Stomach (tissue), 4 donors: ENCODE data around the gene LRATD1.

ENCODE experiments used
- POLR2A ChIP-seq, 4 donors: fragments of 450-650 bp; IDR thresholded peaks; one replicate each; pipeline ENCODE4 v1.6.1; 2016; ENCODE audit warnings: antibody characterized with exemption in 4 of 4, control low read depth in 2 of 4, mild to moderate bottlenecking in 1 of 4, moderate library complexity in 1 of 4
- POLR2AphosphoS5 ChIP-seq, 3 donors: sonication (generic); formaldehyde crosslinking; IDR thresholded peaks; one replicate each; pipeline ENCODE4 v1.6.1; 2016; ENCODE audit warnings: antibody characterized with exemption in 3 of 3
- TF ChIP-seq, protein P1 (sequence below), 7 experiments: fragments of 450-650 bp in 4 of 7; fragments of 200-600 bp in 3 of 7; sonication (generic) in 3 of 7; IDR thresholded peaks; one replicate each; pipeline ENCODE4 v1.5.1; 2016 to 2019; ENCODE audit warnings: antibody characterized with exemption in 7 of 7, control low read depth in 2 of 7, mild to moderate bottlenecking in 1 of 7

GRCh38 chr2:14615760-14616159 is 16.8 kb upstream of the LRATD1 start:
- TF ChIP-seq POLR2AphosphoS5 (IDR thresholded peaks at IDR 0.05) = no peak
- TF ChIP-seq, protein P1, sequence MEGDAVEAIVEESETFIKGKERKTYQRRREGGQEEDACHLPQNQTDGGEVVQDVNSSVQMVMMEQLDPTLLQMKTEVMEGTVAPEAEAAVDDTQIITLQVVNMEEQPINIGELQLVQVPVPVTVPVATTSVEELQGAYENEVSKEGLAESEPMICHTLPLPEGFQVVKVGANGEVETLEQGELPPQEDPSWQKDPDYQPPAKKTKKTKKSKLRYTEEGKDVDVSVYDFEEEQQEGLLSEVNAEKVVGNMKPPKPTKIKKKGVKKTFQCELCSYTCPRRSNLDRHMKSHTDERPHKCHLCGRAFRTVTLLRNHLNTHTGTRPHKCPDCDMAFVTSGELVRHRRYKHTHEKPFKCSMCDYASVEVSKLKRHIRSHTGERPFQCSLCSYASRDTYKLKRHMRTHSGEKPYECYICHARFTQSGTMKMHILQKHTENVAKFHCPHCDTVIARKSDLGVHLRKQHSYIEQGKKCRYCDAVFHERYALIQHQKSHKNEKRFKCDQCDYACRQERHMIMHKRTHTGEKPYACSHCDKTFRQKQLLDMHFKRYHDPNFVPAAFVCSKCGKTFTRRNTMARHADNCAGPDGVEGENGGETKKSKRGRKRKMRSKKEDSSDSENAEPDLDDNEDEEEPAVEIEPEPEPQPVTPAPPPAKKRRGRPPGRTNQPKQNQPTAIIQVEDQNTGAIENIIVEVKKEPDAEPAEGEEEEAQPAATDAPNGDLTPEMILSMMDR (IDR thresholded peaks at IDR 0.05) = no peak
- TF ChIP-seq POLR2A (IDR thresholded peaks at IDR 0.05) = no peak
